ENCODE results near the gene TNRC6A. TPM values are rescaled to one million over a fixed set of nuclear protein-coding genes. Genes with fewer than 3 reads are reported as not detected.

Gene TNRC6A
- total RNA-seq, 6 donors from 2014 or later = 35.2 to 152 (median 65.3) TPM

GRCh38 chr16:24685539-24686432, 43.7 kb upstream of the TNRC6A start:
- Histone ChIP-seq H3K27me3 (no peaks in the 10 kb centered on the region), H3K4me1 (peaks cover 0 to 5% (median 3%) of the 10 kb centered on the region in 4 donors), H3K27ac (no peak overlapping the region), H3K36me3 (no peaks in the 10 kb centered on the region), H3K4me3 (no peak overlapping the region), H3K9me3 (no peaks in the 10 kb centered on the region)
- TF ChIP-seq POLR2A (IDR thresholded peaks at IDR 0.05) (no peak), EP300 (IDR thresholded peaks at IDR 0.05) (no peak), CTCF (IDR thresholded peaks at IDR 0.05) (no peak), POLR2AphosphoS5 (IDR thresholded peaks at IDR 0.05) (no peak)
- 38 to 45% methylated on average over 11 to 15 of the region's 15 CpGs for WGBS, 2 donors
- peak; percentile 24 to 72 for ATAC-seq (ENCODE audit: low FRiP score in 2 of 2)
- DNase-seq = no peak

- Histone ChIP-seq H3K36me3 (no peaks in the 10 kb centered on the region), H3K4me1 (peaks cover 0 to 5% (median 3%) of the 10 kb centered on the region in 4 donors), H3K27me3 (no peaks in the 10 kb centered on the region), H3K27ac (no peak overlapping the region), H3K9me3 (no peaks in the 10 kb centered on the region), H3K4me3 (no peak overlapping the region)
- no peak for DNase-seq
- ATAC-seq (ENCODE audit: low FRiP score in 2 of 2) = no peak
- WGBS, 2 donors = 62 to 64% methylated on average over 9 of the region's 9 CpGs
- no peak for TF ChIP-seq POLR2AphosphoS5 (IDR thresholded peaks at IDR 0.05)
These were observed 42.8 kb upstream of the TNRC6A start for GRCh38 chr16:24686678-24687077.

GRCh38 chr16:24688359-24688758, 41.1 kb upstream of the TNRC6A start:
- TF ChIP-seq CTCF (IDR thresholded peaks at IDR 0.05) = no peak
- TF ChIP-seq EP300 (IDR thresholded peaks at IDR 0.05) = no peak
- no peak for TF ChIP-seq POLR2A (IDR thresholded peaks at IDR 0.05)
- TF ChIP-seq POLR2AphosphoS5 (IDR thresholded peaks at IDR 0.05) = no peak
- ATAC-seq (ENCODE audit: low FRiP score in 2 of 2) (no peak), DNase-seq (no peak)
- Histone ChIP-seq H3K36me3 (no peaks in the 10 kb centered on the region), H3K4me3 (no peak overlapping the region), H3K27me3 (no peaks in the 10 kb centered on the region), H3K4me1 (peaks cover 0 to 5% (median 3%) of the 10 kb centered on the region in 4 donors), H3K9me3 (no peaks in the 10 kb centered on the region), H3K27ac (no peak overlapping the region)
- 71 to 82% methylated on average over 2 of the region's 2 CpGs for WGBS, 2 donors

- DNase-seq (no peak), ATAC-seq (ENCODE audit: low FRiP score in 2 of 2) (peak in 1 of 2 donors; percentile 45)
- Histone ChIP-seq H3K36me3 (no peaks in the 10 kb centered on the region), H3K27me3 (no peaks in the 10 kb centered on the region), H3K9me3 (no peaks in the 10 kb centered on the region), H3K4me1 (peaks cover 0 to 5% (median 3%) of the 10 kb centered on the region in 4 donors), H3K4me3 (no peak overlapping the region), H3K27ac (no peak overlapping the region)
- TF ChIP-seq CTCF (IDR thresholded peaks at IDR 0.05) (peak in 1 of 6 experiments; percentile 16), EP300 (IDR thresholded peaks at IDR 0.05) (no peak)
- WGBS, 2 donors = 53% methylated on average over 7 of the region's 7 CpGs
These were observed 40.3 kb upstream of the TNRC6A start for GRCh38 chr16:24689128-24689527.

GRCh38 chr16:24692854-24693253, 36.6 kb upstream of the TNRC6A start:
- Histone ChIP-seq H3K36me3 (no peaks in the 10 kb centered on the region), H3K27me3 (no peaks in the 10 kb centered on the region), H3K4me1 (no peaks in the 10 kb centered on the region), H3K27ac (no peak overlapping the region), H3K4me3 (no peak overlapping the region), H3K9me3 (no peaks in the 10 kb centered on the region)
- no peak for TF ChIP-seq CTCF (IDR thresholded peaks at IDR 0.05)
- TF ChIP-seq POLR2A (IDR thresholded peaks at IDR 0.05) = no peak
- no peak for TF ChIP-seq POLR2AphosphoS5 (IDR thresholded peaks at IDR 0.05)
- TF ChIP-seq EP300 (IDR thresholded peaks at IDR 0.05) = no peak
- DNase-seq (no peak), ATAC-seq (ENCODE audit: low FRiP score in 2 of 2) (no peak)
- 79 to 85% methylated on average over 7 of the region's 7 CpGs for WGBS, 2 donors

Measured in upper lobe of left lung (tissue), 6 donors.